Measurements from ENCODE around the gene AGAP1.

The AGAP1 gene

DNA sequence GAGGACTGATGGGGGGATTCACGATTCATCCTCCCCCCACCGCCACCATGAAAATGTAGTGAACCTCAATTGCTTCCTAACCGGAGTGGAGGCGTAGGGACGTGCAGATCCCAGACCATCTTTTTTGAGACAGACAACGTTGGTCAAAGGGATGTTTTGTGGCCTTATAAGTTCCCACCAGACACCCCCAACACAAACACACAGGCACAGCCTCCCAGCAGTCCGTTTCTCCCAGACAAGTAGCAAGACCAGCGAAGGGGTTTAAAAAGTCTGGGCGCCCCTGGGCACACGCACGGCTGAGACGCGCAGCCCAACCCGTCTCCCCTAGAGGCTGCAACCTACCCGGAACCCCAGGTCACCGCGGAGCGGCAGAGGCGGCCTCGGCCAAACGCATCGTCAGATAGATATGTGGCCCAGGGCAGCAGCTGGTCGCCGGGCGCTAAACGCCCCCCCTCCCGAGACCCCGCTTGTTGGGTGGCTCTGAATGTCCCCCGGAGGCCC, 673.0 kb downstream of the AGAP1 start:
- no peak for TF ChIP-seq CTCF (IDR thresholded peaks at IDR 0.05; ENCODE audit: low read depth, low read length)
- DNase-seq (ENCODE audit: low read depth in 2 of 2) = no peak
- no peak overlapping the region for H3K4me3 ChIP-seq (replicated peaks in 1 of 2; ENCODE audit: low read depth in 2 of 2, low read length in 2 of 2)

- DNase-seq (ENCODE audit: low read depth in 2 of 2) = peak; percentile 48 to 59
Measured at GRCh38 chr2:236167297-236168109, 673.7 kb downstream of the AGAP1 start.

DNA sequence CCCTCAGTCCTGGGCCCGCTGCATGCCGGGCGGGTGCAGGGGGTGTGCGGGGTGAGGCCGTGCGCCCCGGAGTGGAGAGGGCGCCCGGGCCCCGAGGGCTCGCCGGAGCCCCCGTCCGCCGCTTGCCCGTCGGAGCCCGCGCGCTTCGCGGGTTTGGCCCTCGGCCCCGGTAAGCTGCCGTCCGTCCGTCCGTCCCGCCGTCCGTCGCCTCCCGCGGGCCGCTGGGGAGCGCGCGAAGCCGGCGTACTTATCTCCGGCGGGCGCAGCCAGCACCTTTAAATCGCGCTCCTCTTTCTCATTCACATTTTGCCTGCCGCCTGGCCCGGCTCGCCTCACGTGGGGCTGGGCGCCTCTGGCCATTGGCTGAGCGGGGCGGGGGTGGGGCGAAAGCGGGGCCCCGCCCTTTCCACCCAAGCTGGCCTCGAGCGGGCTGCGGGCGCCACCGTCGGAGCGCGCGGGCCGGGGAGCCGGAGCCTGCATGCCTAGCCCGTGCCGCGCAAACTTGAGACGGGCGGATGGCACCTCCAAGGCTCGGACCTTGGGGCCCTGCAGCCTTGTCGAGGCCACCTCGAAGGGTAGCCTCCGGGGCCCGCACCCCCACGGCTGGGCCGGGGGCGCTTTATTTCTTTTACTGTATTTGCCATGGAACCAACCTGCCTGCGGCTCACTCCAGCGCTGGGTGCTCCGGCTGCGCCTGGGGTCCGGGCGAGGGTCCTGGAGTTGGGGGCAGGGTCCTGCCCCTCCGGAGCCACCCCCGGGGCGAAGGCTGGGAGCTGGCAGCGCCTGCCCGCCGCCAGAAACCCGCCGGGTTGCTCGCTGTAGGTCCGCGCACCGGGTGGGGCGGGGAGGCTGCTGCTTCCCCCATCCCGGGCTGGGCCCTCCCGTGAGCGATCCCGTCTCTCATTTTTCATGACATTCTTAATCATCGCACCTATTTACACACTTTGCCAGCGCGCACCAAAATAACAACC, 674.6 kb downstream of the AGAP1 start, which contains the start of gene GBX2:
GBX2 (minus strand) TSS at position 277 of the 971 bp plus-strand sequence. CDS start 415 bp downstream, outside the sequence.
- peak; percentile 44 to 50 for DNase-seq (ENCODE audit: low read depth in 2 of 2)
- no peak for TF ChIP-seq CTCF (IDR thresholded peaks at IDR 0.05; ENCODE audit: low read depth, low read length)
- peak within 1 kb of the TSS in 1 of 2 donors; percentile 36 for H3K4me3 ChIP-seq (replicated peaks in 1 of 2; ENCODE audit: low read depth in 2 of 2, low read length in 2 of 2)

More at GRCh38 chr2:236167297-236168109, 673.7 kb downstream of the AGAP1 start:
- peak overlapping the region in 1 of 2 donors; percentile 36 for H3K4me3 ChIP-seq (replicated peaks in 1 of 2; ENCODE audit: low read depth in 2 of 2, low read length in 2 of 2)
- no peak for TF ChIP-seq CTCF (IDR thresholded peaks at IDR 0.05; ENCODE audit: low read depth, low read length)

DNA sequence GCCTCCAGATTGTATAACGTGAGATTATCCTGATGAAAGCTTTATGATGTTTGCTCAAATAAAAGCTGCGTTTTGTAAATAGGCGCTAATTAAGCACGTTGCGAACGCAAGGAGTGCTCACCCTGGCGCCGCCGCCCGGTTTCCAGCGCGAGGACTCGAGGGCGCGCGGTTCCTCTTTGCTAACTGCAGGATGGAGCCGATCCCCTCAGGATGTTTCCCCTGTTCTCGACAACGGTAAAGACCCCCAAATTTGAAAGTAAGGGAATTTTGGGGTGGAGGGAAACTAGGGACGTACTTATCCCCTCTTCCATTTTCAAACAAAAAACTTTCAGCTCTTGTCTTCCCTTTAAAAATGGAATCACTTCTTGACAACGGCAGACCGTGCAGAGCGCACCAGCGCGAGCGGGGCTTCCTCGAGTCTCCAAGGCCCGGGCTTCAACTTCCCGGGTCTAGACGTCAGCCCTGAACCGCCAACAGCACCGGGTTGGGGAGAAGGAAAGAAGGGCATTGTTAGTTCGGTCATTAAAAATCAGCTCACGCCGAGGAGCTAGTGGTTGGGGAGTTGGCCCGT, 675.4 kb downstream of the AGAP1 start:
- no peak for TF ChIP-seq CTCF (IDR thresholded peaks at IDR 0.05; ENCODE audit: low read depth, low read length)
- no peak for DNase-seq (ENCODE audit: low read depth in 2 of 2)
- no peak overlapping the region for H3K4me3 ChIP-seq (replicated peaks in 1 of 2; ENCODE audit: low read depth in 2 of 2, low read length in 2 of 2)

- no peak for DNase-seq (ENCODE audit: low read depth in 2 of 2)
- no peak for TF ChIP-seq CTCF (IDR thresholded peaks at IDR 0.05; ENCODE audit: low read depth, low read length)
Measured at GRCh38 chr2:236169741-236170589, 676.1 kb downstream of the AGAP1 start.

More at GRCh38 chr2:236169741-236170589, 676.1 kb downstream of the AGAP1 start:
- H3K4me3 ChIP-seq (replicated peaks in 1 of 2; ENCODE audit: low read depth in 2 of 2, low read length in 2 of 2) = no peak overlapping the region

Measured in cardiac fibroblast (primary cell).